Thyroid gland (tissue), 4 donors: ENCODE results near the gene MAML1.

Experiments
- POLR2A ChIP-seq, 2 donors: fragments of 450-650 bp; IDR thresholded peaks; one replicate each; pipeline ENCODE4 v1.6.1; 2017; ENCODE audit warnings: antibody characterized with exemption in 2 of 2, mild to moderate bottlenecking in 2 of 2, moderate library complexity in 1 of 2
- TF ChIP-seq, protein P1 (sequence below), 6 experiments: fragments of 200-600 bp in 3 of 6; fragments of 450-650 bp in 3 of 6; sonication (generic) in 3 of 6; IDR thresholded peaks; one replicate each; pipeline ENCODE4 v1.5.1; 2016 to 2019; ENCODE audit warnings: antibody characterized with exemption in 6 of 6, mild to moderate bottlenecking in 2 of 6, inconsistent platforms in 1 of 6, moderate library complexity in 1 of 6

DNA sequence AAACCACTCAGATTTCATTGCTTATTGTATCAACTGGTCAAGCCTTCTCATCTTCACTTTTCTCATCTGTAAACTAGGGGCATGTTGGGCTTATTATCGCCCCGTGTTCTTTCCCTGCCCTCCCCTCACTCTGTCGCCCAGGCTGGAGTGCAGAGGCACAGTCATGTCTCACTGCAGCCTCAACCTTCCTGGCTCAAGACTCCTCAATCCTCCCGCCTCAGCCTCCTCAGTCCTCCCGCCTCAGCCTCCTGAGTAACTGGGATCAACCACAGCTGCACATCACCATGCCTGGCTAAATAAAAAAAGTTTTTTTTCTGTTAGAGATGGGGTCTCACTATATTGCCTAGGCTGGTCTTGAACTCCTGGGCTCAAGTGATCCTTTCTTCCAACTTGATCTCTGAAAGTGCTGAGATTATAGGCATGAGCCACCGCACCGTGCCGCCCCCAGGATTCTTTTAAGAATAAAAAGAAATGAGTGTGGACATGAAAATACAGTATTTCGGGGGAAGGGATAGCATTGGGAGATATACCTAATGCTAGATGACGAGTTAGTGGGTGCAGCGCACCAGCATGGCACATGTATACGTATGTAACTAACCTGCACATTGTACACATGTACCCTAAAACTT lies 2.0 kb downstream of the MAML1 start:
- TF ChIP-seq POLR2A (IDR thresholded peaks at IDR 0.05): no peak
- TF ChIP-seq, protein P1, sequence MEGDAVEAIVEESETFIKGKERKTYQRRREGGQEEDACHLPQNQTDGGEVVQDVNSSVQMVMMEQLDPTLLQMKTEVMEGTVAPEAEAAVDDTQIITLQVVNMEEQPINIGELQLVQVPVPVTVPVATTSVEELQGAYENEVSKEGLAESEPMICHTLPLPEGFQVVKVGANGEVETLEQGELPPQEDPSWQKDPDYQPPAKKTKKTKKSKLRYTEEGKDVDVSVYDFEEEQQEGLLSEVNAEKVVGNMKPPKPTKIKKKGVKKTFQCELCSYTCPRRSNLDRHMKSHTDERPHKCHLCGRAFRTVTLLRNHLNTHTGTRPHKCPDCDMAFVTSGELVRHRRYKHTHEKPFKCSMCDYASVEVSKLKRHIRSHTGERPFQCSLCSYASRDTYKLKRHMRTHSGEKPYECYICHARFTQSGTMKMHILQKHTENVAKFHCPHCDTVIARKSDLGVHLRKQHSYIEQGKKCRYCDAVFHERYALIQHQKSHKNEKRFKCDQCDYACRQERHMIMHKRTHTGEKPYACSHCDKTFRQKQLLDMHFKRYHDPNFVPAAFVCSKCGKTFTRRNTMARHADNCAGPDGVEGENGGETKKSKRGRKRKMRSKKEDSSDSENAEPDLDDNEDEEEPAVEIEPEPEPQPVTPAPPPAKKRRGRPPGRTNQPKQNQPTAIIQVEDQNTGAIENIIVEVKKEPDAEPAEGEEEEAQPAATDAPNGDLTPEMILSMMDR (IDR thresholded peaks at IDR 0.05): no peak
